Fibroblast of lung (primary cell): Measurements from ENCODE around the gene RIPOR2. TPM values are rescaled to one million over a fixed set of nuclear protein-coding genes. Genes with fewer than 3 reads are reported as not detected.

Experiments
- DNase-seq, 2 donors: peaks; one replicate each; pipeline versions ENCODE4 v3.0.0 to v3.0.0-alpha.2; 2010; ENCODE audit warnings: low read depth in 2 of 2
- H2AFZ ChIP-seq: 2 replicates; pipeline ENCODE4 v1.5.1; 2012; ENCODE audit warnings: low read length, control low read depth, inconsistent platforms
- H3K27ac ChIP-seq: 2 replicates; pipeline ENCODE4 v1.5.1; 2011; ENCODE audit warnings: low read length, control low read depth; ENCODE audit not compliant: insufficient read depth
- H3K27me3 ChIP-seq: 2 replicates; pipeline ENCODE4 v1.5.1; 2011; ENCODE audit warnings: mild to moderate bottlenecking, low read length; ENCODE audit not compliant: control insufficient read depth, insufficient read depth
- H3K36me3 ChIP-seq: 2 replicates; pipeline ENCODE4 v1.5.1; 2011; ENCODE audit warnings: low read length; ENCODE audit not compliant: control insufficient read depth, insufficient read depth
- H3K4me1 ChIP-seq: 2 replicates; pipeline ENCODE4 v1.5.1; 2011; ENCODE audit warnings: low read length; ENCODE audit not compliant: control insufficient read depth, insufficient read depth; ENCODE audit errors: extremely low read depth
- H3K4me2 ChIP-seq: 2 replicates; pipeline ENCODE4 v1.5.1; 2011; ENCODE audit warnings: low read length, control low read depth; ENCODE audit not compliant: insufficient read depth; ENCODE audit errors: extremely low read depth
- H3K4me3 ChIP-seq, 4 experiments: fragments of 200-600 bp in 1 of 4; sonication (generic) in 1 of 4; replicated peaks in 1 of 4; 2 replicates each; pipeline ENCODE4 v1.5.1; 2011 to 2016; ENCODE audit warnings: low read length in 4 of 4, low read depth in 3 of 4, mild to moderate bottlenecking in 3 of 4, control low read depth in 2 of 4, inconsistent platforms in 1 of 4, mixed read lengths in 1 of 4; ENCODE audit not compliant: insufficient read depth in 1 of 4; ENCODE audit errors: control extremely low read depth in 1 of 4
- H3K79me2 ChIP-seq: 2 replicates; pipeline ENCODE4 v1.5.1; 2012; ENCODE audit warnings: mild to moderate bottlenecking, low read length, inconsistent platforms; ENCODE audit not compliant: control insufficient read depth, insufficient read depth
- H3K9ac ChIP-seq: 2 replicates; pipeline ENCODE4 v1.5.1; 2011; ENCODE audit warnings: mild to moderate bottlenecking, low read length, control low read depth; ENCODE audit not compliant: insufficient read depth
- H3K9me3 ChIP-seq: 2 replicates; pipeline ENCODE4 v1.5.1; 2012; ENCODE audit warnings: low read depth, low read length; ENCODE audit not compliant: control insufficient read depth, insufficient read depth
- H4K20me1 ChIP-seq: 2 replicates; pipeline ENCODE4 v1.5.1; 2011; ENCODE audit warnings: low read length; ENCODE audit not compliant: control insufficient read depth, insufficient read depth; ENCODE audit errors: extremely low read depth
- CTCF ChIP-seq, 2 donors: IDR thresholded peaks in 1 of 2; conservative IDR thresholded peaks in 1 of 2; 1 replicate in 1 of 2; 2 replicates in 1 of 2; pipeline ENCODE4 v1.5.1; 2011 to 2012; ENCODE audit warnings: low read length in 2 of 2, control low read depth in 1 of 2, inconsistent platforms in 1 of 2, low read depth in 1 of 2, mild to moderate bottlenecking in 1 of 2
- EZH2 ChIP-seq: IDR thresholded peaks from 2 replicates; pipeline ENCODE4 v1.5.1; 2012; ENCODE audit warnings: low read length, control low read depth, mild to moderate bottlenecking; ENCODE audit errors: missing control alignments
- polyA plus RNA-seq, 2 donors: library from polyadenylated mRNA; depleted of rRNA in 1 of 2; stranded (reverse) in 1 of 2; unstranded in 1 of 2; fragments of >200 nt; gene quantifications; 2 replicates each; pipeline ENCODE4 v1.2.1, GENCODE V29; 2011 to 2012; ENCODE audit warnings: missing spikeins in 1 of 2
- total RNA-seq: library from RNA; depleted of rRNA; stranded (reverse); fragments of >200 nt; gene quantifications from 2 replicates; pipeline ENCODE4 v1.2.1, GENCODE V29; 2014

RIPOR2 gene
- total and polyA plus RNA-seq, 2 donors (not counting 1 experiment from before 2014, with no cell fraction given) = 3.5 to 3.6 TPM

- no peaks in the 10 kb centered on the region for H3K79me2 ChIP-seq
- no peaks in the 10 kb centered on the region for H3K9me3 ChIP-seq
- H3K4me3 ChIP-seq = no peak overlapping the region
- no peaks in the 10 kb centered on the region for H3K36me3 ChIP-seq
- no peak overlapping the region for H3K4me2 ChIP-seq
- H3K9ac ChIP-seq = no peak overlapping the region
- H2AFZ ChIP-seq = no peak overlapping the region
- TF ChIP-seq EZH2 = no peak
- no peak for TF ChIP-seq CTCF (conservative IDR thresholded peaks at IDR 0.05 in 1 of 2, IDR thresholded peaks at IDR 0.05 in 1 of 2; ENCODE audit: low read depth in 1 of 2, low read length in 2 of 2)
- no peak for DNase-seq
- no peak overlapping the region for H3K27ac ChIP-seq
- no peaks in the 10 kb centered on the region for H3K4me1 ChIP-seq
- H3K27me3 ChIP-seq = peaks cover 8% of the 10 kb centered on the region
- no peaks in the 10 kb centered on the region for H4K20me1 ChIP-seq
Measured at GRCh38 chr6:24845578-24845977, 90.2 kb downstream of the RIPOR2 start.

GRCh38 chr6:24844903-24845302 lies 90.9 kb downstream of the RIPOR2 start:
- DNase-seq = no peak
- no peaks in the 10 kb centered on the region for H3K4me1 ChIP-seq
- no peaks in the 10 kb centered on the region for H3K36me3 ChIP-seq
- no peak overlapping the region for H3K4me3 ChIP-seq
- H3K9ac ChIP-seq = no peak overlapping the region
- no peak overlapping the region for H2AFZ ChIP-seq
- H3K4me2 ChIP-seq = no peak overlapping the region
- no peaks in the 10 kb centered on the region for H4K20me1 ChIP-seq
- H3K79me2 ChIP-seq = no peaks in the 10 kb centered on the region
- H3K27me3 ChIP-seq = peaks cover 8% of the 10 kb centered on the region
- TF ChIP-seq EZH2 (no peak), CTCF (conservative IDR thresholded peaks at IDR 0.05 in 1 of 2, IDR thresholded peaks at IDR 0.05 in 1 of 2; ENCODE audit: low read depth in 1 of 2, low read length in 2 of 2) (no peak)
- H3K27ac ChIP-seq = no peak overlapping the region
- H3K9me3 ChIP-seq = no peaks in the 10 kb centered on the region

GRCh38 chr6:24844061-24844460 lies 91.7 kb downstream of the RIPOR2 start:
- Histone ChIP-seq H3K27me3 (peaks cover 8% of the 10 kb centered on the region), H3K4me3 (no peak overlapping the region), H3K79me2 (no peaks in the 10 kb centered on the region), H3K4me2 (no peak overlapping the region), H3K27ac (no peak overlapping the region), H2AFZ (no peak overlapping the region), H3K4me1 (no peaks in the 10 kb centered on the region), H4K20me1 (no peaks in the 10 kb centered on the region), H3K36me3 (no peaks in the 10 kb centered on the region), H3K9ac (no peak overlapping the region), H3K9me3 (no peaks in the 10 kb centered on the region)
- no peak for DNase-seq
- TF ChIP-seq CTCF (conservative IDR thresholded peaks at IDR 0.05 in 1 of 2, IDR thresholded peaks at IDR 0.05 in 1 of 2; ENCODE audit: low read depth in 1 of 2, low read length in 2 of 2) = no peak
- TF ChIP-seq EZH2 = no peak
